H1 (cell line): ENCODE measurements around the gene MYO5B. TPM values are rescaled to one million over a fixed set of nuclear protein-coding genes. Genes with fewer than 3 reads are reported as not detected.

Source experiments
- CTCF ChIA-PET: fragments of 300-600 bp; sonication (Branson Sonifier 250); formaldehyde crosslinking; loops from one replicate; lab custom pipeline; 2021; ENCODE audit not compliant: partially characterized antibody; lab: Charles Lee
- POLR2A ChIA-PET: fragments of 300-600 bp; sonication (Branson Sonifier 250); formaldehyde crosslinking; loops from one replicate; lab custom pipeline; 2021; ENCODE audit warnings: inconsistent platforms; ENCODE audit not compliant: partially characterized antibody; lab: Charles Lee
- DNase-seq, 2 experiments: peaks; one replicate each; pipeline versions ENCODE4 v3.0.0 to v3.0.0-alpha.2; 2010 to 2022; ENCODE audit warnings: low spot score in 2 of 2, low read depth in 1 of 2, mixed read lengths in 1 of 2
- FAIRE-seq: peaks from 2 replicates; lab custom pipeline; 2011; peaks lifted over from hg19 to GRCh38; lab: Jason Lieb, UNC
- H2AFZ ChIP-seq: 2 replicates; pipeline ENCODE4 v1.8.1; 2012; ENCODE audit warnings: low read length, inconsistent platforms
- H2AK5ac ChIP-seq: 2 replicates; pipeline ENCODE4 v1.6.1; 2013; ENCODE audit warnings: low read depth, low read length
- H2BK120ac ChIP-seq: replicated peaks from 2 replicates; pipeline ENCODE3; 2013; ENCODE audit warnings: low read depth, low read length, inconsistent platforms
- H2BK12ac ChIP-seq: 2 replicates; pipeline ENCODE4 v1.6.1; 2013; ENCODE audit warnings: low read depth, low read length
- H2BK15ac ChIP-seq: 2 replicates; pipeline ENCODE4 v1.6.1; 2013; ENCODE audit warnings: low read length
- H2BK20ac ChIP-seq: 2 replicates; pipeline ENCODE4 v1.6.1; 2013; ENCODE audit warnings: low read length
- H2BK5ac ChIP-seq: 2 replicates; pipeline ENCODE4 v1.6.1; 2013; ENCODE audit warnings: low read depth, low read length
- H3K14ac ChIP-seq: 2 replicates; pipeline ENCODE4 v1.6.1; 2013; ENCODE audit warnings: inconsistent platforms; ENCODE audit not compliant: insufficient read length
- H3K18ac ChIP-seq: 2 replicates; pipeline ENCODE4 v1.6.1; 2013; ENCODE audit warnings: low read length; ENCODE audit errors: extremely low read depth
- H3K23ac ChIP-seq: 2 replicates; pipeline ENCODE4 v1.6.1; 2013; ENCODE audit warnings: inconsistent platforms; ENCODE audit not compliant: insufficient read length
- H3K23me2 ChIP-seq: 2 replicates; pipeline ENCODE4 v1.6.1; 2013; ENCODE audit warnings: low read depth, low read length
- H3K27ac ChIP-seq: 2 replicates; pipeline ENCODE4 v1.6.1; 2011; ENCODE audit warnings: low read depth, low read length, inconsistent platforms
- H3K27me3 ChIP-seq, 4 experiments: replicated peaks in 1 of 4; 1 replicate in 1 of 4; 2 replicates in 3 of 4; pipeline versions ENCODE4 v1.6.1 to v1.8.1; 2011 to 2013; ENCODE audit warnings: low read length in 3 of 4, mild to moderate bottlenecking in 3 of 4, inconsistent platforms in 2 of 4, mixed read lengths in 2 of 4, moderate library complexity in 1 of 4; ENCODE audit not compliant: control insufficient read depth in 3 of 4, insufficient read depth in 3 of 4; ENCODE audit errors: extremely low read depth in 1 of 4
- H3K36me3 ChIP-seq, 4 experiments: 2 replicates each; pipeline versions ENCODE4 v1.6.1 to v1.8.1; 2011 to 2013; ENCODE audit warnings: mild to moderate bottlenecking in 4 of 4, low read length in 3 of 4, moderate library complexity in 2 of 4, control low read depth in 1 of 4, inconsistent platforms in 1 of 4; ENCODE audit not compliant: insufficient read depth in 4 of 4, control insufficient read depth in 2 of 4
- H3K4ac ChIP-seq: replicated peaks from 2 replicates; pipeline ENCODE3; 2013; ENCODE audit warnings: low read length, low read depth, mixed read lengths, inconsistent platforms; ENCODE audit not compliant: insufficient read length
- H3K4me1 ChIP-seq, 4 experiments: replicated peaks in 1 of 4; 1 replicate in 1 of 4; 2 replicates in 3 of 4; pipeline versions ENCODE4 v1.6.1 to v1.8.1; 2011 to 2013; ENCODE audit warnings: low read length in 3 of 4, inconsistent platforms in 2 of 4, mixed read lengths in 1 of 4; ENCODE audit not compliant: insufficient read depth in 4 of 4, control insufficient read depth in 3 of 4
- H3K4me2 ChIP-seq, 2 experiments: 2 replicates each; pipeline versions ENCODE4 v1.6.1 to v1.8.1; 2011 to 2013; ENCODE audit warnings: low read depth in 2 of 2, low read length in 2 of 2, control low read depth in 1 of 2, inconsistent platforms in 1 of 2, mild to moderate bottlenecking in 1 of 2; ENCODE audit not compliant: insufficient read depth in 1 of 2
- H3K4me3 ChIP-seq, 4 experiments: fragments of 200-600, 300-600 bp in 1 of 4; sonication (generic), shearing (Covaris generic), sonication (Bioruptor Twin) in 1 of 4; 2 replicates each; pipeline versions ENCODE4 v1.5.1 to v1.8.1; 2011 to 2016; ENCODE audit warnings: low read length in 4 of 4, low read depth in 3 of 4, control low read depth in 2 of 4, inconsistent platforms in 2 of 4, mild to moderate bottlenecking in 2 of 4, mixed read lengths in 1 of 4, moderate library complexity in 1 of 4; ENCODE audit not compliant: insufficient read depth in 2 of 4; ENCODE audit errors: extremely low read depth in 1 of 4
- H3K56ac ChIP-seq: replicated peaks from 2 replicates; pipeline ENCODE3; 2013; ENCODE audit warnings: low read depth, mild to moderate bottlenecking, mixed read lengths, low read length, inconsistent platforms; ENCODE audit not compliant: insufficient read length
- H3K79me1 ChIP-seq: 2 replicates; pipeline ENCODE4 v1.6.1; 2013; ENCODE audit warnings: low read depth, low read length, control low read depth
- H3K79me2 ChIP-seq, 2 experiments: 2 replicates each; pipeline versions ENCODE4 v1.6.1 to v1.8.1; 2012 to 2013; ENCODE audit warnings: low read length in 2 of 2, mild to moderate bottlenecking in 2 of 2, inconsistent platforms in 1 of 2; ENCODE audit not compliant: insufficient read depth in 2 of 2, control insufficient read depth in 1 of 2
- H3K9ac ChIP-seq, 4 experiments: replicated peaks in 1 of 4; 1 replicate in 1 of 4; 2 replicates in 3 of 4; pipeline versions ENCODE4 v1.6.1 to v1.8.1; 2011 to 2013; ENCODE audit warnings: low read depth in 3 of 4, low read length in 3 of 4, control low read depth in 2 of 4, mild to moderate bottlenecking in 2 of 4, moderate library complexity in 2 of 4, inconsistent platforms in 1 of 4; ENCODE audit errors: extremely low read depth in 1 of 4
- H3K9me3 ChIP-seq, 2 experiments: 2 replicates each; pipeline versions ENCODE4 v1.6.1 to v1.8.1; 2012 to 2013; ENCODE audit warnings: mild to moderate bottlenecking in 2 of 2, moderate library complexity in 2 of 2, control low read depth in 1 of 2, inconsistent platforms in 1 of 2, low read depth in 1 of 2, low read length in 1 of 2, mixed read lengths in 1 of 2; ENCODE audit not compliant: insufficient read depth in 2 of 2
- H4K20me1 ChIP-seq, 2 experiments: replicated peaks in 1 of 2; 2 replicates each; pipeline versions ENCODE3 to v1.8.1; 2011 to 2013; ENCODE audit warnings: inconsistent platforms in 2 of 2, low read length in 2 of 2, mild to moderate bottlenecking in 1 of 2; ENCODE audit not compliant: insufficient read depth in 2 of 2, control insufficient read depth in 1 of 2
- H4K5ac ChIP-seq: 2 replicates; pipeline ENCODE4 v1.6.1; 2013; ENCODE audit warnings: low read length, low read depth, mixed read lengths, inconsistent platforms; ENCODE audit not compliant: insufficient read length
- H4K8ac ChIP-seq: 2 replicates; pipeline ENCODE4 v1.8.0; 2013; ENCODE audit warnings: mild to moderate bottlenecking, moderate library complexity, low read length, inconsistent platforms; ENCODE audit not compliant: insufficient read depth; ENCODE audit errors: extremely low read depth
- H4K91ac ChIP-seq: replicated peaks from 2 replicates; pipeline ENCODE3; 2013; ENCODE audit warnings: low read length, mixed read lengths, inconsistent platforms; ENCODE audit not compliant: insufficient read length
- ATF3 ChIP-seq: IDR thresholded peaks from 2 replicates; pipeline ENCODE4 v1.6.1; 2011; ENCODE audit warnings: low read depth, mild to moderate bottlenecking, low read length; ENCODE audit not compliant: insufficient read depth
- CTBP2 ChIP-seq: IDR thresholded peaks from 2 replicates; pipeline ENCODE4 v1.7.0; 2011; ENCODE audit warnings: borderline replicate concordance, mild to moderate bottlenecking, moderate library complexity, mixed read lengths, low read length; ENCODE audit not compliant: insufficient read depth, insufficient read length
- JUND ChIP-seq: IDR thresholded peaks from 2 replicates; pipeline ENCODE4 v1.6.1; 2011; ENCODE audit warnings: mild to moderate bottlenecking, improper control_type of control experiment, low read length
- KDM1A ChIP-seq: fragments of 200-600, 300-600 bp; sonication (generic); IDR thresholded peaks from 2 replicates; pipeline ENCODE4 v1.7.1; 2016; ENCODE audit warnings: mild to moderate bottlenecking, low read length, borderline replicate concordance
- KDM4A ChIP-seq: IDR thresholded peaks from one replicate; pipeline ENCODE4 v1.7.1; 2012; ENCODE audit warnings: low read depth, mild to moderate bottlenecking, moderate library complexity, low read length, inconsistent platforms; ENCODE audit not compliant: severe bottlenecking
- SIN3A ChIP-seq, 2 experiments: IDR thresholded peaks in 1 of 2; conservative IDR thresholded peaks in 1 of 2; 2 replicates each; pipeline ENCODE4 v1.6.1; 2011 to 2012; ENCODE audit warnings: low read length in 2 of 2, improper control_type of control experiment in 1 of 2, low read depth in 1 of 2, mild to moderate bottlenecking in 1 of 2
- WGBS, 2 experiments: shearing (Covaris generic) in 1 of 2; methylation state at CpG; one replicate each; pipeline versions ENCODE4 v1.1.6 to v1.1.7; 2013 to 2015; ENCODE audit warnings: low lambda C conversion rate in 2 of 2, mixed read lengths in 2 of 2, inconsistent platforms in 1 of 2, low coverage in 1 of 2, missing lambda C conversion rate in 1 of 2; ENCODE audit not compliant: insufficient replicate concordance in 2 of 2, insufficient coverage in 1 of 2, insufficient read length in 1 of 2; ENCODE audit errors: extremely low coverage in 1 of 2, missing lambda C conversion rate in 1 of 2; 5-methylcytosine and 5-hydroxymethylcytosine counted together
- polyA plus RNA-seq, 7 experiments: library from polyadenylated mRNA; depleted of rRNA in 3 of 7; stranded (reverse) in 5 of 7; unstranded in 2 of 7; fragments of >200 nt in 5 of 7; fragments of 200-250 nt in 2 of 7; gene quantifications; 1 replicate in 5 of 7; 2 replicates in 1 of 7; 4 replicates in 1 of 7; pipeline versions ENCODE4 v1.2.1 to v1.2.3, GENCODE V29; 2011 to 2013; ENCODE audit warnings: missing spikeins in 2 of 7, mixed read lengths in 2 of 7
- total RNA-seq: library from RNA; stranded (reverse); fragmentation: NEBNext Ultra II Directional; extraction: Animal tissue kit (Norgen Biotek cat#: 25700); gene quantifications from 2 replicates; pipeline ENCODE4 v1.2.1, GENCODE V29; 2021
- TF ChIP-seq, protein P1 (sequence below): IDR thresholded peaks from 2 replicates; pipeline ENCODE4 v1.6.1; 2012; ENCODE audit warnings: inconsistent platforms

MYO5B gene
- total and polyA plus RNA-seq, 2 of the 8 experiments (the other 6 are each of a cell fraction or from before 2014, with no cell fraction given), result 6.4 to 7.7 TPM

DNA sequence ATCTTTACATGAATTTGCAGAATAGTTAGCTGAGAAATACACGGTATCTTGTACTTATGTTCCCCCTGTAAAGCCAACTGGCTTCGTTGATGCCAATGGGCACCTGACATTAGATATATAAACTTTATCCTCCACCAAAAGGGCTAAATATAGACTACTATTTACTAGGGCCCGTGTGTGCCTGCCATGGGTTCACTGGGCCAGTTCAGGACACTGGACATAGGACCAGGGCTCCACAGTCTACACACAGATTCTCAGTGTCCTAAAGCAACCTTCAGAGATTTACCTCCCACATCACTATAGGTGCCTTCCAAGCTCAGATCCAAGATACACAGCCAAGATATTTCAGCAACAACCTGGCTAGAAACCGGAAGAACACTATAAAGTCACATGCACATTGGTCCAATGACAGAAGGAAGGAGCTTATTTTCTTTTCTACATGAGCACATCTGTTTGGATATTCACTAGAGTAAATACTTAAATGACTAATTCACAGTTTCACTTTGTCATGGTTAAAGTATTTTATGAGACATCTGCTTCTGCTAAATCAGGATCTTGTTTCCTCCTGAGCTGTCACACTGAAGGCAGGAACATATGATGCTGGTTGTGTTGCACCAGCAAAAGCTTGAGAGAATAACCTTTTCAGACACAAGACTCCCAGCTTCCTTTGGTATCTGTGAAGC is 95.1 kb downstream of the MYO5B start:
- WGBS, 2 experiments, result 94% methylated on average over 4 of the region's 4 CpGs; no CpG with 5 or more reads in 1 of the 2 experiments
- H3K23me2 ChIP-seq, result no peaks in the 10 kb centered on the region
- H3K4me2 ChIP-seq, result no peak overlapping the region
- no peaks in the 10 kb centered on the region for H3K4me1 ChIP-seq
- H3K27ac ChIP-seq, result no peak overlapping the region
- no peak overlapping the region for H3K4ac ChIP-seq
- CTCF ChIA-PET, result interaction anchor here (1.0 kb wide), 1 partner anchor 10 kb away, joined by 3 read pairs; no protein-coding TSS in a partner anchor
- no peak for FAIRE-seq
- H3K4me3 ChIP-seq, result no peak overlapping the region
- H3K18ac ChIP-seq, result no peak overlapping the region
- no peak overlapping the region for H3K9ac ChIP-seq
- no peak overlapping the region for H2BK12ac ChIP-seq
- H3K23ac ChIP-seq, result no peak overlapping the region
- no peak overlapping the region for H2AK5ac ChIP-seq
- no peaks in the 10 kb centered on the region for H3K79me2 ChIP-seq
- TF ChIP-seq KDM1A (no peak), CTBP2 (no peak), KDM4A (no peak), SIN3A (conservative IDR thresholded peaks at IDR 0.05 in 1 of 2, IDR thresholded peaks at IDR 0.05 in 1 of 2; ENCODE audit: low read depth in 1 of 2, low read length in 2 of 2) (no peak), ATF3 (no peak), JUND (no peak)
- TF ChIP-seq, protein P1, sequence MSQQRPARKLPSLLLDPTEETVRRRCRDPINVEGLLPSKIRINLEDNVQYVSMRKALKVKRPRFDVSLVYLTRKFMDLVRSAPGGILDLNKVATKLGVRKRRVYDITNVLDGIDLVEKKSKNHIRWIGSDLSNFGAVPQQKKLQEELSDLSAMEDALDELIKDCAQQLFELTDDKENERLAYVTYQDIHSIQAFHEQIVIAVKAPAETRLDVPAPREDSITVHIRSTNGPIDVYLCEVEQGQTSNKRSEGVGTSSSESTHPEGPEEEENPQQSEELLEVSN, result no peak
- TF ChIP-seq, all 59 proteins: peak for 0
- Histone ChIP-seq H4K8ac (no peak overlapping the region), H3K27me3 (no peaks in the 10 kb centered on the region), H4K91ac (no peak overlapping the region), H2BK15ac (no peak overlapping the region), H3K79me1 (no peaks in the 10 kb centered on the region), H4K20me1 (no peaks in the 10 kb centered on the region), H3K14ac (no peak overlapping the region), H2AFZ (no peak overlapping the region), H3K56ac (no peak overlapping the region), H2BK5ac (no peak overlapping the region), H3K9me3 (no peaks in the 10 kb centered on the region), H3K36me3 (no peaks in the 10 kb centered on the region), H4K5ac (no peak overlapping the region), H2BK20ac (no peak overlapping the region), H2BK120ac (no peak overlapping the region)
- DNase-seq, result no peak
- POLR2A ChIA-PET, result no interaction called here
